GM18508 (cell line): Measurements from ENCODE around the gene FRS3.
"Not testable (repeated sequence)": the region's sequence is repeated elsewhere in the genome, so short reads cannot be mapped to it uniquely, and the experiment has no call there.

ENCODE experiments used
- ATAC-seq: cut with Tn5 transposase; IDR thresholded peaks from one replicate; pipeline ENCODE4 v1.9.1; 2021; ENCODE audit warnings: moderate number of reproducible peaks; ENCODE audit not compliant: insufficient read depth, unreplicated experiment

FRS3 gene

GRCh38 chr6:41779788-41780550 lies at the start of gene FRS3:
Gene FRS3 (minus strand): TSS chr6:41779900. CDS start chr6:41776987, 2,913 bp downstream.
- ATAC-seq = peak; percentile 81

- no peak for ATAC-seq
These were observed 46.8 kb upstream of the FRS3 start for GRCh38 chr6:41826343-41827022.

GRCh38 chr6:41824571-41825569 lies 45.2 kb upstream of the FRS3 start:
- ATAC-seq = no peak

GRCh38 chr6:41823178-41823577 lies 43.5 kb upstream of the FRS3 start:
- ATAC-seq = no peak

GRCh38 chr6:41822021-41822420 lies 42.3 kb upstream of the FRS3 start:
- no peak for ATAC-seq

GRCh38 chr6:41821266-41821665 lies 41.6 kb upstream of the FRS3 start:
- no peak for ATAC-seq

- ATAC-seq = no peak
These were observed 38.8 kb upstream of the FRS3 start for GRCh38 chr6:41818271-41819054.

- ATAC-seq = no peak
These were observed 35.9 kb upstream of the FRS3 start for GRCh38 chr6:41815587-41815986.

- no peak for ATAC-seq
These were observed 34.9 kb upstream of the FRS3 start for GRCh38 chr6:41814629-41815028.

GRCh38 chr6:41813956-41814355 lies 34.3 kb upstream of the FRS3 start:
- ATAC-seq = no peak

- ATAC-seq = no peak
These were observed 33.8 kb upstream of the FRS3 start for GRCh38 chr6:41813469-41813868.

- not testable (repeated sequence) for ATAC-seq
These were observed 32.2 kb upstream of the FRS3 start for GRCh38 chr6:41811946-41812345.

- ATAC-seq = no peak
These were observed 31.4 kb upstream of the FRS3 start for GRCh38 chr6:41811095-41811494.

- ATAC-seq = no peak
These were observed 26.4 kb upstream of the FRS3 start for GRCh38 chr6:41805830-41806774.

- ATAC-seq = no peak
These were observed 21.7 kb upstream of the FRS3 start for GRCh38 chr6:41801380-41801779.

- ATAC-seq = no peak
These were observed 19.8 kb upstream of the FRS3 start for GRCh38 chr6:41799559-41799911.

- ATAC-seq = no peak
These were observed 19.3 kb upstream of the FRS3 start for GRCh38 chr6:41798901-41799558.

- ATAC-seq = no peak
These were observed 16.8 kb upstream of the FRS3 start for GRCh38 chr6:41796474-41796873.
